GM19395 (cell line): ENCODE results near the gene HMGN3.

Experiments
- ATAC-seq: cut with Tn5 transposase; IDR thresholded peaks from one replicate; pipeline ENCODE4 v1.9.1; 2021; ENCODE audit warnings: mild to moderate bottlenecking, moderate library complexity; ENCODE audit not compliant: unreplicated experiment

Gene HMGN3

GRCh38 chr6:79233611-79234149, 802 bp downstream of the HMGN3 start:
- peak; percentile 76 for ATAC-seq

- no peak for ATAC-seq
Measured at GRCh38 chr6:79232696-79233462, 1.6 kb downstream of the HMGN3 start.

GRCh38 chr6:79231666-79232065, 2.8 kb downstream of the HMGN3 start:
- no peak for ATAC-seq

DNA sequence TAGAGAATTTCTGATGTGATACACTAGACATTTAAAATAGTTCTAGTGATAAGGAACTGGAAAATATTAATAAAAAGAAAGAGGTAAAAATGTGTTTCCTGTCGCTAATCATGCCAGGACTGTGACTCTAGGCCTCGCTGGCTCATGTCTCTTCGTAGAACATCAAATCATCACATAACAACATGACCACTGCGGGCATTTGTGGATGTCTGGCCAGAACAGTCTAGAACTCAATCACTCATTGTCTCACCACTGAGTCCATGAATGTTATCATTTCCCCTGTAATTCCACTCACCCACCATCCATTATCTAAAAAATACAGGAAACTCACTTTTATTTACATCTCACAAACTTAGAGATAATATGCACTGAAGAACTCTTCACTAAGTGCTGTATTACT, 3.4 kb downstream of the HMGN3 start:
- ATAC-seq = no peak

- ATAC-seq = no peak
Measured at GRCh38 chr6:79230149-79230548, 4.3 kb downstream of the HMGN3 start.

DNA sequence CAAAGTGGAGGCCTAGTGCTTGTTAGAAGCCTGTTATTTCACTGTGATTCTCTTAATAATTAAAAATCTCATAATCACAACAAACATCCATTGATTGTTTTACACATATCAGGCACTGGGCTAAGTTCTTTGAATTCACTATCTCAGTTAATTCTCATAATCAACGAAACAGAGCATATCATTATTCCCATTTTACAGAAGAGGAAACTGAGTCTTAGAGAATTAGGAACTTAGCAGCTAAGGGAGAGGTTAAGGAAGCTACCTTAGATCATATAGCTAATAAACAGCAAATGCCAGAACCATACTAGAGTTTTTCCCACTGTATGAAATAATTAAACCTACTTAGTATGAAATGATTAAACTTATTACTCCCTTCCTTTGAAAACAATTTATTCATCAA, 7.0 kb downstream of the HMGN3 start:
- no peak for ATAC-seq

GRCh38 chr6:79226660-79227059, 7.8 kb downstream of the HMGN3 start:
- ATAC-seq = no peak

DNA sequence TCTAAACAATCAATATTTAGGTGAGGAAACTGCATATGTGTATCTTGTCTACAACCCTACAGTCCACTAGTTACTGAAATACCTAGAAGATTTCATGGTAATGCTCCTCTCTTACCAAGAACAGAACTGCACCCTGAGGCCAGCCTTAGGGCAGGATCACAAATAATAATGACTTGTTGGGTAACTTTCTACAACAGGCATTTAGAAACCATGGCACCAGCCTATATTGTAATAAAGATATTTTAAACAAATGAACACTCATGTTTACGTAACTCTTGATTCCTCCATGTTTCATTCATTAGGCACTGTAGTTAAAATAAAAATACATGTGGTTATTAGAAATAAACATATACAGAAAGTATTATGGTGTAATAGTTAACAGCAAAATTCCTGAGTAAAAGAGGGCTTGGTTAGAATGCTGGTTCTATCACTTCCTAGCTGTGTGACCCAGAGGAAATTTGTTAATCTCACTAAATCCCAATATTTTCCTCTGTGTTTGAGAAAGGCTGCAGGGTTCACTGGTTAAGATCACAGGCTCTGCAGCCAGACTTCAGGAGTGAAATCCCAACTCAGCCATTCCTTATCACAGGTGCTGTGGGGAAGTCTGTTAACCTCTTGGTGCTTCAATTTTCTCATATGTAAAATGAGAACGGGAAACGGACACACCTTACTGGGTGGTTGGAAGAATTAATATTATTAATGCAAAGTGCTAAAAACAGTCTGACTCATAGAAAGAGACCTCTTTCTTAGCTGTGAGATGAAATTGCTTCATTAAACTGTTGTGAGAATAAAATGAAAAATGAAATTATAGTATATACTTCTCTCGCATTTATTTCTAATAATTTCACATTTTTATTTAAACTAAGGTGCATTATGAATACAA, 8.5 kb downstream of the HMGN3 start:
- ATAC-seq = no peak

- ATAC-seq = no peak
Measured at GRCh38 chr6:79223611-79224404, 10.7 kb downstream of the HMGN3 start.

- no peak for ATAC-seq
Measured at GRCh38 chr6:79215213-79215824, 19.2 kb downstream of the HMGN3 start.

DNA sequence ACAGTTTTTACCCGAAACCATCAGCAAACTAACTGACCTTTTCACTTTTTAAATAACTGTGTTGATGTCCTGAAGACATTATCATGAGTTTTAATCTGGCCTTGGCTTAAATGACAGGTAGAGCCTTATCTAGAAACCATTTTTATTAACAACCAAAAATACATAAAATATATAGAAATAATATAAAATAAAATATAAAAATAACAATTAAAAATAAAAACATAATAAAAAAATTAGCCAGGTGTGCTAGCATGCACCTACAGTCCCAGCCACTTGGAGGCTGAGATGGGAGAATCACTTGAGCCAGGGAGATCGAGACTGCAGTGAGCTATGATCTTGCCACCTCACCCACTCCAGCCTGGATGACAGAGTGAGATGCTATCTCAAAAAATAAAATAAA, 21.6 kb downstream of the HMGN3 start:
- ATAC-seq = no peak

DNA sequence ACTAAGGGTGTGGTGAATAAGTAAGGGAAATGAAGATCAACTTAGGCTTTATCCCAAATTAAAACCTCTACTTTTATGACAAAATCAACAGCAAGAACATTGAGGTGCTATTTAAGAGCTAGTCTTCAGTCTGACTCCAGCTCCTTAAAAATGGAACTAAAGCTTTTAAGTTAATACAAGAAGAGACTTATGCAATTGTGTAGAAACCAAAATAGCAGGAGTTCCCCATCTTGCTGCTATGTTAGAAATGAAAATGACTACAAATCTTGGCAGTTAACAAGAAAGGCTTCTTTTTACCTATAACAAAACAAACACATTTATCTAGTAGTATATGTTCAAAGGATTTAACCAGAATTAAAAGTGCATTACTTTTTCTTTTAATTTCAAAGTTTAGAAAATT, 25.7 kb downstream of the HMGN3 start:
- ATAC-seq = no peak

- no peak for ATAC-seq
Measured at GRCh38 chr6:79203753-79204253, 30.7 kb downstream of the HMGN3 start.

- no peak for ATAC-seq
Measured at GRCh38 chr6:79202556-79202955, 31.9 kb downstream of the HMGN3 start.

- no peak for ATAC-seq
Measured at GRCh38 chr6:79201983-79202382, 32.5 kb downstream of the HMGN3 start.

- ATAC-seq = no peak
Measured at GRCh38 chr6:79201143-79201542, 33.3 kb downstream of the HMGN3 start.

DNA sequence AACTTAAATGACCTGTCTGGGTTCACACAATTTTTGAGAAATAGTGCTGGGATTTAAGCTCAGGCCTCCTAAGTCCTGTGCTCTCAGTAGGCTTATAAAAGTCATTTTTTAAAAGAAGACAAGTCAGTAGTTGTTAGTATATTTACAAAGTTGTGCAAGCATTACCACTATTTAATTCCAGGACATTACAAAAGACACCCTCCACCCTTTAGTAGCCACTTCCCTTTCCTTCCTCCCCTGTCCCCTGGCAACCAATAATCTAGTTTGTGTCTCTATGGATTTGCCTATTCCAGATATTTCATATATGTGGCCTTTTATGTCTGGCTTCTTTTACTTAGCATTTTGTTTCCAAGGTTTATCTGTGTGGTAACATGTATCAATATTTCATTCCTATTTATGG, 37.6 kb downstream of the HMGN3 start:
- no peak for ATAC-seq

GRCh38 chr6:79193971-79194370, 40.5 kb downstream of the HMGN3 start:
- no peak for ATAC-seq

DNA sequence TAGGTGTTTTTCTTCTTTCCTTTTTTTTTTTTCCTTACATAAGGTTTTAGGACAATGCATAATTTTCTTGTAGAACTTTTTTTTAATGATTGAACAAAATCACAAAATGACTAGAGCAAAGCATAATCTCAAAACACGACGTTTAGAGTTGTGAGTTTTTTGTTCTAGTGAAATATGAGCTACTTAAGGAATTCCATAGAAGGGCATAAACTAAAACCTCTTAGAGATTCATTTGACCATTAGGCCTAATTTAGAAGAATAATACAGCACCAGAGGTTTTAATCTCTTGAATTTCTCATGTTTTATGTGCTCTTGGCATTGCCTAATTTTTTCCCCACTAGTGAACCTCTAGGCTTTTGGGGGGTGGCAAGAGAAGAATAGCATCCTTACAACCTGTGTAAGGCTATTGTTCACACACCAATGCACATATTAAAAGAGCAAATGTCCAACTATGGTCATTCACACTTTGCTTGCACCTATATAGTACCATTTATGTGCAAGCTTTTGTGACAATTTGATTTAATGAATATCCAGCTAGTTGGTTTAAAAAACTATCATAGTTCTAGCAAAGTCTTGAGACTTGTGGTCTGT, 44.6 kb downstream of the HMGN3 start:
- ATAC-seq = no peak

DNA sequence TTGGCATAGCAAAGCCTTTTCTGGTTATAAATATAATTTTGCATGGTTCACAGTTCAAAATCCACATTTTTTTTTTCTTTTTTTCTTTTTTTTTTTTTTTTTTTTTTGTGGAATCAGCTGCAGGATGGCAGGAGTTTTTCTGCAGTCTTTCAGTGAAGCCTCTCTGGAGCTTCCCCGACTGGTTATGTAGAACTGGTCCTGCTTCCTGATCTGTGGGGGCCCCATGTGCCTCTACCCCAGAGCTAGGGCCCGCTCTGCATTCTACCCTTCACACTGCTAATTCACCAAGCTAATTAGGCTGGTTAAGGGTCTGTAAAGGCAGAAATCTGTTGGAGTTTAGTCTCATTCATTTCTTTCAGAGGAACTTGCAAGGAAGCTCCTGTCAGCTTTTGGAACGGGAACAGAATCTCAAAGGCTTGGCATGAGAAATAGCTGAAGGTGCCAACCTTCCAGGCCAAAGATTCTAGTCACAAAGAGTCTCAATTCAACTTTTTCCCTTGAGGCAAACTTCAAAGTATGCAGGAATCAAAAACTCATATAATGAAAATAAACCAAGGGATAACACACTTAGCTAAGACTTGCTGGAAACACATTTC, 45.5 kb downstream of the HMGN3 start:
- ATAC-seq = no peak
